ENCODE results near the gene CEPT1.

CEPT1 gene

DNA sequence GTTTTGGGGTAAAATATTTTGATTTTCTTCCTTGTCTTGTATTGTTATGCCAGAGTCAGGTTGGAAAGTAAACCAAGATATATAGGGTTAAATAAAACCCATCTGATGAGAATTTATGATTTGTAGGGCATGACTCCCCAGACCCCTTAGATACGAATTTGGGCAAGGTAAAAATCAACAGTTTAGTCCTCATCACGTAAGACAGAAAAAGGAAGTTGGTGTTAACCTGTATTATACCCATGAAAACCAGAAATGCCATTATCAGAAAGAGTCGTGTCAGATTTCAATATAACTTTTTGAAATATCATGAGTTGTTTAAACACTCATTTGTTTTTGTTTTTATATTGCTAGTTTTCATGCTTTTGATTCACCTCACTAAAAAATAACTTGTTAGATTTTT lies 11.8 kb downstream of the CEPT1 start:
- Histone ChIP-seq H3K27ac (ENCODE audit: low read depth, low read length) (peak overlapping the region; percentile 34), H3K9me3 (ENCODE audit: insufficient read depth, low read length) (no peaks in the 10 kb centered on the region), H3K4me2 (ENCODE audit: low read depth, low read length, poor library complexity, severe bottlenecking) (peak overlapping the region; percentile 34), H3K27me3 (ENCODE audit: low read length) (no peaks in the 10 kb centered on the region), H3K79me2 (ENCODE audit: insufficient read depth, low read length) (peaks cover 99% of the 10 kb centered on the region), H3K9me2 (replicated peaks; ENCODE audit: insufficient read depth, low read length) (no peaks in the 10 kb centered on the region), H3K9ac (ENCODE audit: low read length) (no peak overlapping the region), H3K4me3 (ENCODE audit: insufficient read depth, low read length, poor library complexity, severe bottlenecking) (no peak overlapping the region), H2AFZ (ENCODE audit: low read depth, low read length, severe bottlenecking) (no peak overlapping the region), H3K36me3 (ENCODE audit: low read length) (peaks cover 81% of the 10 kb centered on the region), H4K20me1 (ENCODE audit: low read depth, low read length) (peaks cover 18% of the 10 kb centered on the region), H3F3A (ENCODE audit: insufficient read depth) (peaks cover 19% of the 10 kb centered on the region; the same call in 1 of the 2 replicates)
- no peak for TF ChIP-seq CTCF (IDR thresholded peaks at IDR 0.05; ENCODE audit: insufficient read depth, low read length, poor library complexity, severe bottlenecking)
- no peak for TF ChIP-seq EZH2phosphoT487 (conservative IDR thresholded peaks at IDR 0.05; ENCODE audit: low read length)

DNA sequence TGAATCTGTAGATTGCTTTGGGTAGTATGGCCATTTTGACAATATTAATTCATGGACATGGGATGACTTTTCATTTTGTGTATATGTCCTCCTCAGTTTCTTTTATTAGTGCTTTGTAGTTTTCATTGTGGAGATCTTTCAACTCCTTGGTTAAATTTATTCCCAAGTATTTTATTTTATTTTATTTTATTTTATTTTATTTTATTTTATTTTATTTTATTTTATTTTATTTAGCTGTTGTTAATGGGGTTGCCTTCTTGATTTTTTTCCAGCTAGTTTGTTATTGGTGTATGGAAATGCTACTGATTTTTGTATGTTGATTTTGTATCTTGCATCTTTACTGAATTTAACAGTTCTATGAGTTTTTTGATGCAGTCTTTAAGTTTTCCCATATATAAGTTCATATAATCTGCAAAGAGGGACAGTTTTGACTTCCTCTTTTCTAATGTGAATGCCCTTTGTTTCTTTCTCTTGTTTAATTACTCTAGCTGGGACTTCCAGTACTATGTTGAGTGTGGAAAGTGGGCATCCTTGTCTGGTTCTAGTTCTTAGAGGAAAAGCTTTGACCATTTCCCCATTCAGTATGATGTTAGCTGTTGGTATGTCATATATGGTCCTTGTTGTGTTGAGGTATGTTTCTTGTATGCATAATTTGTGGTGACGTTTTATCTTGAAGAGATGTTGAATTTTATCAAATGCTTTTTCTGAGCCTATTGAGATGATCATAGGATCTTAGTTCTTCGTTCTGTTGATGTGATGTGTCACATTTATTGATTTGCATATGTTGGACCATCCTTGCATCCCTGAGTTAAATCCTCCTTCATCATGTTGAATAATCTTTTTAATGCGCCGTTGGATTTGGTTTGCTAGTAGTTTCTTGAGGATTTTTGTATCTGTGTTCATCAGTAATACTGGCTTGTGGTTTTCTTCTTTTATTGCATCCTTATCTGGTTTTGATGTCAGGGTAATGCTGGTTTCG lies 14.3 kb downstream of the CEPT1 start:
- no peaks in the 10 kb centered on the region for H3K27me3 ChIP-seq (ENCODE audit: low read length)
- H3F3A ChIP-seq (ENCODE audit: insufficient read depth) = peaks cover 21% of the 10 kb centered on the region; the same call in 1 of the 2 replicates
- H3K36me3 ChIP-seq (ENCODE audit: low read length) = peaks cover 74% of the 10 kb centered on the region
- H3K4me3 ChIP-seq (ENCODE audit: insufficient read depth, low read length, poor library complexity, severe bottlenecking) = no peak overlapping the region
- TF ChIP-seq EZH2phosphoT487 (conservative IDR thresholded peaks at IDR 0.05; ENCODE audit: low read length) (no peak), CTCF (IDR thresholded peaks at IDR 0.05; ENCODE audit: insufficient read depth, low read length, poor library complexity, severe bottlenecking) (no peak)
- H3K27ac ChIP-seq (ENCODE audit: low read depth, low read length) = no peak overlapping the region; the same call in 1 of the 2 replicates
- no peaks in the 10 kb centered on the region for H3K9me3 ChIP-seq (ENCODE audit: insufficient read depth, low read length)
- H3K9me2 ChIP-seq (replicated peaks; ENCODE audit: insufficient read depth, low read length) = no peaks in the 10 kb centered on the region
- H4K20me1 ChIP-seq (ENCODE audit: low read depth, low read length) = peaks cover 28% of the 10 kb centered on the region
- no peak overlapping the region for H3K9ac ChIP-seq (ENCODE audit: low read length)
- peak overlapping the region; percentile 18 for H3K4me2 ChIP-seq (ENCODE audit: low read depth, low read length, poor library complexity, severe bottlenecking)
- H3K79me2 ChIP-seq (ENCODE audit: insufficient read depth, low read length) = peaks cover 96% of the 10 kb centered on the region
- no peak overlapping the region for H2AFZ ChIP-seq (ENCODE audit: low read depth, low read length, severe bottlenecking)

GRCh38 chr1:111157431-111157830 lies 17.4 kb downstream of the CEPT1 start:
- Histone ChIP-seq H3K27ac (ENCODE audit: low read depth, low read length) (no peak overlapping the region), H3K9ac (ENCODE audit: low read length) (no peak overlapping the region), H4K20me1 (ENCODE audit: low read depth, low read length) (peaks cover 39% of the 10 kb centered on the region), H3K79me2 (ENCODE audit: insufficient read depth, low read length) (peaks cover 94% of the 10 kb centered on the region), H3K4me2 (ENCODE audit: low read depth, low read length, poor library complexity, severe bottlenecking) (no peak overlapping the region), H3K9me2 (replicated peaks; ENCODE audit: insufficient read depth, low read length) (no peaks in the 10 kb centered on the region), H2AFZ (ENCODE audit: low read depth, low read length, severe bottlenecking) (no peak overlapping the region), H3K36me3 (ENCODE audit: low read length) (peaks cover 78% of the 10 kb centered on the region), H3K27me3 (ENCODE audit: low read length) (no peaks in the 10 kb centered on the region), H3K4me3 (ENCODE audit: insufficient read depth, low read length, poor library complexity, severe bottlenecking) (no peak overlapping the region), H3F3A (ENCODE audit: insufficient read depth) (peaks cover 23% of the 10 kb centered on the region; the same call in 1 of the 2 replicates), H3K9me3 (ENCODE audit: insufficient read depth, low read length) (no peaks in the 10 kb centered on the region)
- TF ChIP-seq CTCF (IDR thresholded peaks at IDR 0.05; ENCODE audit: insufficient read depth, low read length, poor library complexity, severe bottlenecking) = no peak
- TF ChIP-seq EZH2phosphoT487 (conservative IDR thresholded peaks at IDR 0.05; ENCODE audit: low read length) = no peak
